GM13976 (cell line): ENCODE data around the gene MESD.
"Not testable (repeated sequence)": the region's sequence is repeated elsewhere in the genome, so short reads cannot be mapped to it uniquely, and the experiment has no call there.

Source experiments
- DNase-seq: peaks from one replicate; pipeline ENCODE4 v3.0.0; 2012; ENCODE audit warnings: low spot score
- CTCF ChIP-seq: IDR thresholded peaks from 2 replicates; pipeline ENCODE4 v1.5.1; 2012; ENCODE audit warnings: borderline replicate concordance, mild to moderate bottlenecking; ENCODE audit not compliant: insufficient read depth; ENCODE audit errors: extremely low read depth, missing control alignments, control extremely low read depth
- in situ Hi-C: fragments of 300-500 bp; cut with MboI; formaldehyde crosslinking; loops from one replicate; pipeline ENCODE4 v1.12.0; 2022; ENCODE audit warnings: low sequenced_read_pairs, mixed read lengths, inconsistent platforms; ENCODE audit not compliant: unreplicated experiment

Gene MESD

DNA sequence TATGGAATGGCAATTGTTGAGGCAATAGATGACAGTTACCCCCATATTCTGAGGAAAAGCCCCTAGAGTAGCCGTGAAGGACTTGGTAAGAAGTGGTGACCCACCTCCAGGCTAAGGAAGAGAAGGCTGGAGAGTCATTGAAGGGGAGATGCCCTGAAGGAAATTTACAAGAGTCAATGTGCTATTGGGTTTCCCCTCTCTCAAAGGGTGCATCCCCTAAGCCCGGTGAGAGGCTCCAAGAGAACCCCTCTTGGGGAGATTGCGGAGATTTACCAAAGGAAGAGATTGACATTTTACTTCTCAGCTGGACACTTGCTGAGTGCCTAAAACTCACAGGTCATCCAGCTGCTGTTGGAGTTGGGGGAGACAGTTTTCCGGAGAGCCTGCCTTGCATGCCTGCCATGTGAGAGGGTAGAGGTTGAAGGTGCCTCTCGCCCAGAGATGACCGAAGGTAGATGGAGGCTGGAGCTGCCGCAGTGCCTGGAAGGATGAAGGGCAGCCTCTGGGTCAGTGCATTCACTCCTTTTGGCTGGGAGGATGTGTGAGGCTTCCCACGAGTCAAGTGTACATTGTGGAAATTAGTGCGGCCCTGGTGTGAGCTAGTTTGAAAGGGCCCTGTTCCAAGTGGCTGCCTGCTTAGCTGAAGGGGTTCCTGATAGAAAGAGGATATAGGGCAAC is 30.7 kb downstream of the MESD start:
- DNase-seq: no peak
- in situ Hi-C loops: loop anchor here (25.0 kb wide), 1 partner anchor 172 kb away; the partner anchor contains the start of gene CEMIP
- TF ChIP-seq CTCF: no peak

GRCh38 chr15:80957976-80958375 is 31.6 kb downstream of the MESD start:
- DNase-seq: no peak
- TF ChIP-seq CTCF: no peak
- in situ Hi-C loops: loop anchor here (25.0 kb wide), 1 partner anchor 171 kb away; the partner anchor contains the start of gene CEMIP

- no peak for DNase-seq
- no peak for TF ChIP-seq CTCF
- in situ Hi-C loops: loop anchor here (25.0 kb wide), 1 partner anchor 170 kb away; the partner anchor contains the start of gene CEMIP
Measured at GRCh38 chr15:80957556-80957955, 32.1 kb downstream of the MESD start.

- in situ Hi-C loops: loop anchor here (25.0 kb wide), 1 partner anchor 169 kb away; the partner anchor contains the start of gene CEMIP
- not testable (repeated sequence) for DNase-seq
Measured at GRCh38 chr15:80955571-80956452, 33.8 kb downstream of the MESD start.

- in situ Hi-C loops: loop anchor here (25.0 kb wide), 1 partner anchor 167 kb away; the partner anchor contains the start of gene CEMIP
- no peak for TF ChIP-seq CTCF
- no peak for DNase-seq
Measured at GRCh38 chr15:80953953-80954778, 35.5 kb downstream of the MESD start.

GRCh38 chr15:80953001-80953952 is 36.3 kb downstream of the MESD start:
- no peak for DNase-seq
- in situ Hi-C loops: loop anchor here (25.0 kb wide), 1 partner anchor 166 kb away; the partner anchor contains the start of gene CEMIP
- TF ChIP-seq CTCF: no peak
